HEK293 (cell line): Measurements from ENCODE around the gene SRRM5.

Source experiments
- CTCF ChIA-PET: fragments of 350-600 bp; formaldehyde crosslinking; extraction: SDS; loops from one replicate; lab custom pipeline; 2021; ENCODE audit warnings: antibody characterized with exemption; lab: Yijun Ruan, JAX
- POLR2A ChIA-PET: fragments of 300-600 bp; formaldehyde crosslinking; extraction: SDS; loops from one replicate; lab custom pipeline; 2020; ENCODE audit warnings: antibody characterized with exemption, inconsistent platforms; lab: Yijun Ruan, JAX
- H3K27ac ChIP-seq: fragments of 200-500 bp; sonication (Bioruptor generic); 2 replicates; pipeline ENCODE4 v1.5.1; 2014; ENCODE audit warnings: low read depth, low read length, control low read depth, inconsistent platforms; ENCODE audit errors: extremely low read depth
- H3K36me3 ChIP-seq, 2 experiments: fragments of 200-500 bp in 1 of 2; sonication (Bioruptor generic) in 1 of 2; 1 replicate in 1 of 2; 2 replicates in 1 of 2; pipeline ENCODE4 v1.5.1; 2014 to 2017; ENCODE audit warnings: inconsistent platforms in 2 of 2, low read length in 2 of 2; ENCODE audit not compliant: control insufficient read depth in 2 of 2, insufficient read depth in 1 of 2
- H3K4me1 ChIP-seq: fragments of 200-500 bp; sonication (Bioruptor generic); 2 replicates; pipeline ENCODE4 v1.5.1; 2014; ENCODE audit warnings: mild to moderate bottlenecking, low read length, inconsistent platforms; ENCODE audit not compliant: control insufficient read depth, insufficient read depth
- H3K4me3 ChIP-seq: 2 replicates; pipeline ENCODE4 v1.5.1; 2011; ENCODE audit warnings: low read depth, mild to moderate bottlenecking, control low read depth, low read length, moderate library complexity
- H3K9me3 ChIP-seq: fragments of 200-500 bp; sonication (Bioruptor generic); 2 replicates; pipeline ENCODE4 v1.5.1; 2014; ENCODE audit warnings: low read depth, low read length, inconsistent platforms; ENCODE audit not compliant: control insufficient read depth, insufficient read depth
- GLIS1 ChIP-seq: fragments of 450-650 bp; formaldehyde crosslinking; IDR thresholded peaks from 2 replicates; pipeline ENCODE4 v1.5.1; 2016; ENCODE audit warnings: missing biosample characterization, missing genetic modification characterization
- GLIS2 ChIP-seq: fragments of 450-650 bp; formaldehyde crosslinking; IDR thresholded peaks from 2 replicates; pipeline ENCODE4 v1.5.1; 2016; ENCODE audit warnings: missing biosample characterization, missing genetic modification characterization
- IKZF3 ChIP-seq: fragments of 450-650 bp; IDR thresholded peaks from 2 replicates; pipeline ENCODE4 v1.5.0; 2018; ENCODE audit warnings: missing biosample characterization, mild to moderate bottlenecking, missing genetic modification characterization, moderate library complexity
- KLF17 ChIP-seq: fragments of 450-650 bp; formaldehyde crosslinking; IDR thresholded peaks from 2 replicates; pipeline ENCODE4 v1.5.1; 2016; ENCODE audit warnings: missing biosample characterization, missing genetic modification characterization
- PATZ1 ChIP-seq: fragments of 450-650 bp; formaldehyde crosslinking; IDR thresholded peaks from 2 replicates; pipeline ENCODE4 v1.5.1; 2016; ENCODE audit warnings: missing biosample characterization, missing genetic modification characterization
- PRDM10 ChIP-seq: fragments of 450-650 bp; formaldehyde crosslinking; IDR thresholded peaks from 2 replicates; pipeline ENCODE4 v1.5.1; 2016; ENCODE audit warnings: missing biosample characterization, missing genetic modification characterization
- PRDM4 ChIP-seq: fragments of 450-650 bp; formaldehyde crosslinking; IDR thresholded peaks from 2 replicates; pipeline ENCODE4 v1.5.1; 2017; ENCODE audit warnings: missing biosample characterization, missing genetic modification characterization
- SCRT1 ChIP-seq: fragments of 450-650 bp; formaldehyde crosslinking; IDR thresholded peaks from 2 replicates; pipeline ENCODE4 v1.5.1; 2016; ENCODE audit warnings: missing biosample characterization, missing genetic modification characterization, borderline replicate concordance
- SCRT2 ChIP-seq: fragments of 450-650 bp; formaldehyde crosslinking; IDR thresholded peaks from 2 replicates; pipeline ENCODE4 v1.5.1; 2016; ENCODE audit warnings: missing biosample characterization, missing genetic modification characterization
- SP3 ChIP-seq: fragments of 450-650 bp; formaldehyde crosslinking; IDR thresholded peaks from 2 replicates; pipeline ENCODE4 v1.5.1; 2016; ENCODE audit warnings: missing biosample characterization, missing genetic modification characterization
- SP7 ChIP-seq: fragments of 450-650 bp; formaldehyde crosslinking; IDR thresholded peaks from 2 replicates; pipeline ENCODE4 v1.5.1; 2016; ENCODE audit warnings: missing biosample characterization, missing genetic modification characterization
- ZBTB10 ChIP-seq: fragments of 450-650 bp; formaldehyde crosslinking; IDR thresholded peaks from 2 replicates; pipeline ENCODE4 v1.5.1; 2016; ENCODE audit warnings: missing biosample characterization, missing genetic modification characterization
- ZFHX2 ChIP-seq: fragments of 450-650 bp; formaldehyde crosslinking; conservative IDR thresholded peaks from 2 replicates; pipeline ENCODE4 v1.5.1; 2016; ENCODE audit warnings: missing biosample characterization, missing genetic modification characterization
- ZIC2 ChIP-seq: fragments of 450-650 bp; formaldehyde crosslinking; IDR thresholded peaks from 2 replicates; pipeline ENCODE4 v1.5.1; 2016; ENCODE audit warnings: missing biosample characterization, missing genetic modification characterization
- ZNF10 ChIP-seq: fragments of 450-650 bp; formaldehyde crosslinking; IDR thresholded peaks from 2 replicates; pipeline ENCODE4 v1.5.1; 2017; ENCODE audit warnings: missing biosample characterization, missing genetic modification characterization
- ZNF239 ChIP-seq: fragments of 450-650 bp; formaldehyde crosslinking; IDR thresholded peaks from 2 replicates; pipeline ENCODE4 v1.5.1; 2016; ENCODE audit warnings: missing biosample characterization, missing genetic modification characterization
- ZNF335 ChIP-seq: fragments of 450-650 bp; formaldehyde crosslinking; conservative IDR thresholded peaks from 2 replicates; pipeline ENCODE4 v1.5.1; 2016; ENCODE audit warnings: missing biosample characterization, missing genetic modification characterization
- ZNF341 ChIP-seq: fragments of 450-650 bp; formaldehyde crosslinking; IDR thresholded peaks from 2 replicates; pipeline ENCODE4; 2016; ENCODE audit warnings: low read depth, missing biosample characterization, missing genetic modification characterization
- ZNF354C ChIP-seq: fragments of 450-650 bp; formaldehyde crosslinking; IDR thresholded peaks from 2 replicates; pipeline ENCODE4 v1.5.1; 2016; ENCODE audit warnings: missing biosample characterization, missing genetic modification characterization, low read depth, borderline replicate concordance
- ZNF558 ChIP-seq: fragments of 450-650 bp; formaldehyde crosslinking; IDR thresholded peaks from 2 replicates; pipeline ENCODE4 v1.5.1; 2016; ENCODE audit warnings: missing biosample characterization, missing genetic modification characterization
- ZNF610 ChIP-seq: fragments of 450-650 bp; formaldehyde crosslinking; IDR thresholded peaks from 2 replicates; pipeline ENCODE4 v1.5.1; 2016; ENCODE audit warnings: missing biosample characterization, missing genetic modification characterization, borderline replicate concordance
- ZNF660 ChIP-seq: fragments of 450-650 bp; IDR thresholded peaks from 2 replicates; pipeline ENCODE4 v1.5.1; 2018; ENCODE audit warnings: missing biosample characterization, mild to moderate bottlenecking, missing genetic modification characterization
- ZNF677 ChIP-seq: fragments of 450-650 bp; IDR thresholded peaks from 2 replicates; pipeline ENCODE4 v1.5.0; 2018; ENCODE audit warnings: missing biosample characterization, mild to moderate bottlenecking, missing genetic modification characterization, moderate library complexity

Gene SRRM5

GRCh38 chr19:43636121-43636683, 24.3 kb downstream of the SRRM5 start:
- peaks cover 17% of the 10 kb centered on the region for H3K4me1 ChIP-seq
- ChIA-PET CTCF (interaction anchor here (0.6 kb wide), 1 partner anchor 13 kb away, joined by 3 read pairs; no protein-coding TSS in a partner anchor), POLR2A (interaction anchor here (1.5 kb wide), 1 partner anchor 32 kb away, joined by 4 read pairs; no protein-coding TSS in a partner anchor)
- no peak overlapping the region for H3K27ac ChIP-seq
- no peaks in the 10 kb centered on the region for H3K9me3 ChIP-seq
- TF ChIP-seq SP7: no peak
- TF ChIP-seq ZNF354C: no peak
- TF ChIP-seq SP3: no peak
- peak; percentile 35; the same call in 1 of the 2 replicates for TF ChIP-seq IKZF3 (tag by site-specific recombination)
- peak; percentile 47; the same call in 1 of the 2 replicates for TF ChIP-seq ZIC2 (tag by site-specific recombination)
- TF ChIP-seq PRDM4: peak; percentile 85
- TF ChIP-seq ZNF239 (tag by site-specific recombination): no peak
- no peak for TF ChIP-seq ZNF677 (tag by site-specific recombination)
- TF ChIP-seq PRDM10 (tag by site-specific recombination): peak; percentile 60; the same call in 1 of the 2 replicates
- peak; percentile 19; the same call in 1 of the 2 replicates for TF ChIP-seq SCRT1 (tag by site-specific recombination)
- TF ChIP-seq SCRT2: peak; percentile 95
- no peak for TF ChIP-seq ZNF10 (tag by site-specific recombination)
- peak; percentile 65 for TF ChIP-seq ZFHX2 (tag by site-specific recombination)
- TF ChIP-seq ZNF558: no peak
- peak; percentile 78 for TF ChIP-seq GLIS2 (tag by site-specific recombination)
- TF ChIP-seq ZNF341: no peak
- TF ChIP-seq GLIS1: peak; percentile 62
- TF ChIP-seq PATZ1: 0 out of 2 replicates have a peak, but pooled peaks have one; percentile 42
- TF ChIP-seq ZNF335 (tag by site-specific recombination): peak; percentile 71
- no peak for TF ChIP-seq KLF17 (tag by site-specific recombination)
- no peak for TF ChIP-seq ZNF610 (tag by site-specific recombination)
- TF ChIP-seq ZNF660 (tag by site-specific recombination): no peak
- TF ChIP-seq ZBTB10 (tag by site-specific recombination): peak; percentile 25; the same call in 1 of the 2 replicates
- peaks cover 0 to 9% of the 10 kb centered on the region in 2 experiments; a peak in 1 of 3 replicates for H3K36me3 ChIP-seq
- H3K4me3 ChIP-seq: no peak overlapping the region
